Endothelial cell of umbilical vein (primary cell): Measurements from ENCODE around the gene ETV4. TPM values are rescaled to one million over a fixed set of nuclear protein-coding genes. Genes with fewer than 3 reads are reported as not detected.

ENCODE experiments used
- BruUV-seq: library from RNA; stranded (reverse); fragments of 400-500 nt; replicated peaks from 2 replicates; lab custom pipeline; 2021; lab: Mats Ljungman, UMichigan
- CTCF ChIA-PET: fragments of 300-600, 350-600 bp; sonication (Branson Sonifier 250); formaldehyde crosslinking; loops from one replicate; lab custom pipeline; 2021; ENCODE audit warnings: antibody characterized with exemption, inconsistent platforms; lab: Charles Lee
- POLR2A ChIA-PET: fragments of 300-600, 350-600 bp; sonication (Branson Sonifier 250); formaldehyde crosslinking; loops from one replicate; lab custom pipeline; 2021; ENCODE audit warnings: antibody characterized with exemption, inconsistent platforms; lab: Charles Lee
- DNase-seq: peaks from one replicate; pipeline ENCODE4 v3.0.0-alpha.2; 2011; ENCODE audit warnings: low read depth, low spot score
- FAIRE-seq: peaks from 2 replicates; lab custom pipeline; 2011; peaks lifted over from hg19 to GRCh38; lab: Jason Lieb, UNC
- H2AFZ ChIP-seq: 2 replicates; pipeline ENCODE4 v1.6.0; 2012; ENCODE audit warnings: low read depth, low read length, control low read depth, inconsistent platforms
- H3K27ac ChIP-seq: 2 replicates; pipeline ENCODE4 v1.5.1; 2011; ENCODE audit warnings: low read depth, mild to moderate bottlenecking, control low read depth, low read length, moderate library complexity; ENCODE audit not compliant: insufficient read depth
- H3K27me3 ChIP-seq, 2 experiments: 2 replicates each; pipeline versions ENCODE4 v1.6.0 to v1.6.1; 2011; ENCODE audit warnings: low read length in 2 of 2, mixed read lengths in 1 of 2; ENCODE audit not compliant: control insufficient read depth in 2 of 2, insufficient read depth in 2 of 2
- H3K36me3 ChIP-seq, 2 experiments: 2 replicates in 1 of 2; 3 replicates in 1 of 2; pipeline ENCODE4 v1.5.1; 2011; ENCODE audit warnings: low read length in 2 of 2, mild to moderate bottlenecking in 1 of 2, moderate library complexity in 1 of 2; ENCODE audit not compliant: control insufficient read depth in 2 of 2, insufficient read depth in 2 of 2; ENCODE audit errors: extremely low read depth in 1 of 2
- H3K4me1 ChIP-seq: 3 replicates; pipeline ENCODE4 v1.5.1; 2011; ENCODE audit warnings: mild to moderate bottlenecking, low read length; ENCODE audit not compliant: control insufficient read depth, insufficient read depth; ENCODE audit errors: extremely low read depth
- H3K4me2 ChIP-seq: 2 replicates; pipeline ENCODE4 v1.6.1; 2011; ENCODE audit warnings: low read length, control low read depth, mixed read lengths; ENCODE audit not compliant: insufficient read depth
- H3K4me3 ChIP-seq, 3 experiments: fragments of 200-600 bp in 1 of 3; sonication (generic), shearing (Covaris generic) in 1 of 3; replicated peaks in 1 of 3; 2 replicates each; pipeline ENCODE4 v1.5.1; 2011 to 2016; ENCODE audit warnings: control low read depth in 3 of 3, low read length in 3 of 3, mild to moderate bottlenecking in 2 of 3, inconsistent platforms in 1 of 3, low read depth in 1 of 3, moderate library complexity in 1 of 3; ENCODE audit not compliant: insufficient read depth in 1 of 3
- H3K79me2 ChIP-seq: 2 replicates; pipeline ENCODE4 v1.6.0; 2012; ENCODE audit warnings: low read length, inconsistent platforms; ENCODE audit not compliant: control insufficient read depth, insufficient read depth
- H3K9ac ChIP-seq: replicated peaks from 2 replicates; pipeline ENCODE3; 2011; ENCODE audit warnings: low read length, control low read depth; ENCODE audit not compliant: insufficient read depth; ENCODE audit errors: extremely low read depth
- H3K9me1 ChIP-seq: replicated peaks from 3 replicates; pipeline ENCODE4 v1.6.0; 2011; ENCODE audit warnings: mild to moderate bottlenecking, low read length; ENCODE audit not compliant: control insufficient read depth, insufficient read depth; ENCODE audit errors: extremely low read depth
- H3K9me3 ChIP-seq: replicated peaks from 2 replicates; pipeline ENCODE4 v1.5.1; 2012; ENCODE audit warnings: low read length, inconsistent platforms; ENCODE audit not compliant: control insufficient read depth, insufficient read depth
- H4K20me1 ChIP-seq: replicated peaks from 2 replicates; pipeline ENCODE3; 2011; ENCODE audit warnings: mild to moderate bottlenecking, low read length; ENCODE audit not compliant: control insufficient read depth, insufficient read depth; ENCODE audit errors: extremely low read depth
- EZH2 ChIP-seq: IDR thresholded peaks from 2 replicates; pipeline ENCODE4 v1.6.1; 2012; ENCODE audit warnings: borderline replicate concordance, low read depth, mild to moderate bottlenecking, moderate library complexity, low read length, inconsistent platforms; ENCODE audit not compliant: severe bottlenecking
- FOS ChIP-seq: IDR thresholded peaks from 2 replicates; pipeline ENCODE4 v1.6.1; 2011; ENCODE audit warnings: mild to moderate bottlenecking, low read length, moderate library complexity, borderline replicate concordance; ENCODE audit not compliant: insufficient read depth
- GATA2 ChIP-seq: IDR thresholded peaks from 2 replicates; pipeline ENCODE4 v1.7.0; 2011; ENCODE audit warnings: low read depth, mild to moderate bottlenecking, moderate library complexity, mixed read lengths, low read length; ENCODE audit not compliant: insufficient read length, insufficient read depth
- JUN ChIP-seq: IDR thresholded peaks from 2 replicates; pipeline ENCODE4 v1.6.1; 2011; ENCODE audit warnings: borderline replicate concordance, low read depth; ENCODE audit not compliant: insufficient read length, insufficient read depth
- MAX ChIP-seq: IDR thresholded peaks from 2 replicates; pipeline ENCODE4 v1.6.1; 2011; ENCODE audit not compliant: insufficient read depth, insufficient read length
- MYC ChIP-seq: IDR thresholded peaks from one replicate; pipeline ENCODE4 v1.6.1; 2011; ENCODE audit warnings: mild to moderate bottlenecking, low read depth, low read length
- POLR2A ChIP-seq: IDR thresholded peaks from 2 replicates; pipeline ENCODE4 v1.6.1; 2012; ENCODE audit warnings: low read depth, mild to moderate bottlenecking, control low read depth, low read length
- POLR2AphosphoS5 ChIP-seq: IDR thresholded peaks from 2 replicates; pipeline ENCODE4 v1.6.1; 2012; ENCODE audit warnings: low read depth, mild to moderate bottlenecking, control low read depth, low read length, moderate library complexity; ENCODE audit not compliant: insufficient read depth
- dilution Hi-C: fragments of 300-500 bp; cut with MboI; formaldehyde crosslinking; loops from one replicate; pipeline ENCODE4 v1.15.0; 2019; ENCODE audit warnings: low sequenced_read_pairs; ENCODE audit not compliant: extremely low pct_ligation_motif_present
- intact Hi-C: fragments of 100-400 bp; cut with micrococcal nuclease; formaldehyde crosslinking; loops from one replicate; pipeline ENCODE4 v1.10.0; 2022
- polyA plus RNA-seq, 4 experiments: library from polyadenylated mRNA; depleted of rRNA in 3 of 4; stranded (reverse) in 3 of 4; unstranded in 1 of 4; fragments of >200 nt; gene quantifications; 2 replicates each; pipeline versions ENCODE4 v1.2.1 to v1.2.3, GENCODE V29; 2011 to 2012; ENCODE audit warnings: missing spikeins in 1 of 4
- total RNA-seq: library from RNA; stranded (reverse); gene quantifications from 2 replicates; pipeline ENCODE4 v1.2.3, GENCODE V29; 2021
- TF ChIP-seq, protein P1 (sequence below), 2 donors: IDR thresholded peaks; 1 replicate in 1 of 2; 2 replicates in 1 of 2; pipeline ENCODE4 v1.5.1; 2011; ENCODE audit warnings: low read length in 2 of 2, mild to moderate bottlenecking in 2 of 2, moderate library complexity in 2 of 2, control low read depth in 1 of 2, inconsistent platforms in 1 of 2, low read depth in 1 of 2; ENCODE audit not compliant: insufficient read depth in 1 of 2; ENCODE audit errors: extremely low read depth in 1 of 2

Gene ETV4
- total and polyA plus RNA-seq, 2 donors (not counting 3 experiments of a cell fraction or from before 2014, with no cell fraction given): 7.3 to 32.2 TPM

- ChIA-PET CTCF (interaction anchor here (1.4 kb wide), 1 partner anchor 9 kb away, joined by 3 read pairs; no protein-coding TSS in a partner anchor), POLR2A (no interaction called here)
- H4K20me1 ChIP-seq: no peaks in the 10 kb centered on the region
- H3K27ac ChIP-seq: no peak overlapping the region
- DNase-seq (no peak), FAIRE-seq (no peak)
- H3K36me3 ChIP-seq: no peaks in the 10 kb centered on the region
- H3K4me3 ChIP-seq: no peak overlapping the region
- no peak overlapping the region for H3K9ac ChIP-seq
- no TSS peak for BruUV-seq
- no peaks in the 10 kb centered on the region for H3K79me2 ChIP-seq
- H3K9me1 ChIP-seq: no peaks in the 10 kb centered on the region
- H3K27me3 ChIP-seq: no peaks in the 10 kb centered on the region
- no peak overlapping the region for H3K4me2 ChIP-seq
- intact Hi-C loops (no loop called here), dilution Hi-C loops (no loop called here)
- no peaks in the 10 kb centered on the region for H3K9me3 ChIP-seq
- TF ChIP-seq MAX (no peak), POLR2A (no peak), EZH2 (no peak), JUN (no peak), GATA2 (no peak), MYC (no peak), POLR2AphosphoS5 (no peak), FOS (no peak)
- TF ChIP-seq, protein P1, sequence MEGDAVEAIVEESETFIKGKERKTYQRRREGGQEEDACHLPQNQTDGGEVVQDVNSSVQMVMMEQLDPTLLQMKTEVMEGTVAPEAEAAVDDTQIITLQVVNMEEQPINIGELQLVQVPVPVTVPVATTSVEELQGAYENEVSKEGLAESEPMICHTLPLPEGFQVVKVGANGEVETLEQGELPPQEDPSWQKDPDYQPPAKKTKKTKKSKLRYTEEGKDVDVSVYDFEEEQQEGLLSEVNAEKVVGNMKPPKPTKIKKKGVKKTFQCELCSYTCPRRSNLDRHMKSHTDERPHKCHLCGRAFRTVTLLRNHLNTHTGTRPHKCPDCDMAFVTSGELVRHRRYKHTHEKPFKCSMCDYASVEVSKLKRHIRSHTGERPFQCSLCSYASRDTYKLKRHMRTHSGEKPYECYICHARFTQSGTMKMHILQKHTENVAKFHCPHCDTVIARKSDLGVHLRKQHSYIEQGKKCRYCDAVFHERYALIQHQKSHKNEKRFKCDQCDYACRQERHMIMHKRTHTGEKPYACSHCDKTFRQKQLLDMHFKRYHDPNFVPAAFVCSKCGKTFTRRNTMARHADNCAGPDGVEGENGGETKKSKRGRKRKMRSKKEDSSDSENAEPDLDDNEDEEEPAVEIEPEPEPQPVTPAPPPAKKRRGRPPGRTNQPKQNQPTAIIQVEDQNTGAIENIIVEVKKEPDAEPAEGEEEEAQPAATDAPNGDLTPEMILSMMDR (IDR thresholded peaks at IDR 0.05; ENCODE audit: extremely low read depth in 1 of 2, insufficient read depth in 1 of 2, low read depth in 1 of 2, low read length in 2 of 2): no peak
- peaks cover 23% of the 10 kb centered on the region for H3K4me1 ChIP-seq
- H2AFZ ChIP-seq: no peak overlapping the region
Observed at GRCh38 chr17:43595466-43595865, 49.3 kb upstream of the ETV4 start.
